DOHH2 (cell line): ENCODE results near the gene VWA1.

Source experiments
- EZH2phosphoT487 ChIP-seq: fragments of 200-600 bp; sonication (generic); IDR thresholded peaks from 2 replicates; pipeline ENCODE4 v1.6.1; 2017; ENCODE audit warnings: borderline replicate concordance, mild to moderate bottlenecking, antibody characterized with exemption, low read length, moderate library complexity, mixed read lengths
- TF ChIP-seq, protein P1 (sequence below): fragments of 200-600 bp; sonication (generic); IDR thresholded peaks from one replicate; pipeline ENCODE4 v1.5.1; 2014; ENCODE audit warnings: antibody characterized with exemption, mild to moderate bottlenecking, low read depth, low read length; ENCODE audit not compliant: poor library complexity, severe bottlenecking

DNA sequence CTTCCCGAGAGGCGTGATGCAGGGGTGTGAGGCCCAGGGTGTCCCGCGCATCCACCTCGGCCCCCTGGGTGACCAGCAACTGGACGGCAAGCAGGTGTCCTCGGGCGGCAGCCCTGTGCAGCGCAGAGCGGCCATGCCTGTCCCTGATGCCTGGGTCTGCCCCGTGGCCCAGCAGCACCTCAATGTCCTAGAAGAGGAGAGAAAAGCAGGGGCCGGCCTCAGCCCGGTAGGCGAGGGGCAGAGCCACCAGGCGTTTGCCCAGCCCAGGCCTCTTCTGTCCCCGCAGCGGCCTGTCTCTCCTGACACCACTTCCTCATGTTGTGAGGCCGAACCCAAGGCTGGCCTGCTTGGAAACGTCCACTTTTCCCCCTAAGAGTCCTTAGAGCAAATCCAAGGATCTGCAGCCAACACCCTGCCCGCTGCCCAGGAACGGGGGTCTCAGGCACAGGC, 16.1 kb upstream of the VWA1 start:
- TF ChIP-seq, protein P1, sequence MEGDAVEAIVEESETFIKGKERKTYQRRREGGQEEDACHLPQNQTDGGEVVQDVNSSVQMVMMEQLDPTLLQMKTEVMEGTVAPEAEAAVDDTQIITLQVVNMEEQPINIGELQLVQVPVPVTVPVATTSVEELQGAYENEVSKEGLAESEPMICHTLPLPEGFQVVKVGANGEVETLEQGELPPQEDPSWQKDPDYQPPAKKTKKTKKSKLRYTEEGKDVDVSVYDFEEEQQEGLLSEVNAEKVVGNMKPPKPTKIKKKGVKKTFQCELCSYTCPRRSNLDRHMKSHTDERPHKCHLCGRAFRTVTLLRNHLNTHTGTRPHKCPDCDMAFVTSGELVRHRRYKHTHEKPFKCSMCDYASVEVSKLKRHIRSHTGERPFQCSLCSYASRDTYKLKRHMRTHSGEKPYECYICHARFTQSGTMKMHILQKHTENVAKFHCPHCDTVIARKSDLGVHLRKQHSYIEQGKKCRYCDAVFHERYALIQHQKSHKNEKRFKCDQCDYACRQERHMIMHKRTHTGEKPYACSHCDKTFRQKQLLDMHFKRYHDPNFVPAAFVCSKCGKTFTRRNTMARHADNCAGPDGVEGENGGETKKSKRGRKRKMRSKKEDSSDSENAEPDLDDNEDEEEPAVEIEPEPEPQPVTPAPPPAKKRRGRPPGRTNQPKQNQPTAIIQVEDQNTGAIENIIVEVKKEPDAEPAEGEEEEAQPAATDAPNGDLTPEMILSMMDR = no peak
- no peak for TF ChIP-seq EZH2phosphoT487
